RWPE2 (cell line): Measurements from ENCODE around the gene SPINT1.

Source experiments
- ATAC-seq: fragments of 200-7000 bp; cut with Tn5 transposase; 3 replicates; pipeline ENCODE4 v1.9.1; 2021; ENCODE audit warnings: low read depth
- DNase-seq: peaks from one replicate; pipeline ENCODE4 v3.0.0-alpha.2; 2020; ENCODE audit warnings: low spot score
- H3K27ac ChIP-seq: fragments of 450-650 bp; 2 replicates; pipeline ENCODE4 v1.5.1; 2017; ENCODE audit warnings: mild to moderate bottlenecking; ENCODE audit not compliant: poor library complexity, severe bottlenecking
- H3K27me3 ChIP-seq: fragments of 250-450 bp; sonication (Bioruptor Pico); 2 replicates; pipeline ENCODE4 v1.5.1; 2021; ENCODE audit warnings: mild to moderate bottlenecking, moderate library complexity; ENCODE audit not compliant: insufficient read depth, poor library complexity, severe bottlenecking
- H3K36me3 ChIP-seq: fragments of 250-450 bp; sonication (Bioruptor Pico); 2 replicates; pipeline ENCODE4 v1.5.1; 2020; ENCODE audit warnings: low read depth, mild to moderate bottlenecking, moderate library complexity
- H3K4me1 ChIP-seq: fragments of 250-450 bp; sonication (Bioruptor Pico); 2 replicates; pipeline ENCODE4 v1.5.1; 2021; ENCODE audit warnings: mild to moderate bottlenecking, moderate library complexity; ENCODE audit not compliant: insufficient read depth, poor library complexity, severe bottlenecking
- H3K4me3 ChIP-seq: fragments of 250-450 bp; sonication (Bioruptor Pico); 2 replicates; pipeline ENCODE4 v1.5.1; 2021; ENCODE audit warnings: mild to moderate bottlenecking, moderate library complexity; ENCODE audit not compliant: severe bottlenecking
- H3K9me3 ChIP-seq: fragments of 250-450 bp; sonication (Bioruptor Pico); 2 replicates; pipeline ENCODE4 v1.5.1; 2021; ENCODE audit warnings: mild to moderate bottlenecking, moderate library complexity; ENCODE audit not compliant: severe bottlenecking
- CTCF ChIP-seq: fragments of 450-650 bp; IDR thresholded peaks from one replicate; pipeline ENCODE4 v1.5.1; 2017; ENCODE audit warnings: mild to moderate bottlenecking, moderate library complexity; ENCODE audit not compliant: poor library complexity, severe bottlenecking

SPINT1 gene

GRCh38 chr15:40828447-40829036, 15.3 kb upstream of the SPINT1 start, which contains the start of gene PPP1R14D:
PPP1R14D (minus strand) TSS chr15:40828708; CDS start chr15:40828641, 67 bp downstream.
- no peaks in the 10 kb centered on the region for H3K36me3 ChIP-seq
- no peak within 1 kb of the TSS for H3K27ac ChIP-seq
- peak; percentile 15 for TF ChIP-seq CTCF
- ATAC-seq = no peak
- H3K9me3 ChIP-seq = no peaks in the 10 kb centered on the region
- peaks cover 19% of the 10 kb centered on the region for H3K4me1 ChIP-seq
- no peaks in the 10 kb centered on the region for H3K27me3 ChIP-seq
- H3K4me3 ChIP-seq = no peak within 1 kb of the TSS
- no peak for DNase-seq

- no peaks in the 10 kb centered on the region for H3K27me3 ChIP-seq
- no peak overlapping the region for H3K27ac ChIP-seq
- no peak for TF ChIP-seq CTCF
- DNase-seq (no peak), ATAC-seq (no peak)
- H3K36me3 ChIP-seq = no peaks in the 10 kb centered on the region
- H3K4me1 ChIP-seq = peaks cover 13% of the 10 kb centered on the region
- no peaks in the 10 kb centered on the region for H3K9me3 ChIP-seq
- no peak overlapping the region for H3K4me3 ChIP-seq
Observed at GRCh38 chr15:40829115-40829514, 14.7 kb upstream of the SPINT1 start.

- H3K27me3 ChIP-seq = no peaks in the 10 kb centered on the region
- H3K27ac ChIP-seq = no peak overlapping the region
- peaks cover 20% of the 10 kb centered on the region for H3K4me1 ChIP-seq
- H3K4me3 ChIP-seq = no peak overlapping the region
- no peaks in the 10 kb centered on the region for H3K9me3 ChIP-seq
- ATAC-seq = no peak
- no peaks in the 10 kb centered on the region for H3K36me3 ChIP-seq
- no peak for TF ChIP-seq CTCF
- no peak for DNase-seq
Observed at GRCh38 chr15:40830884-40831283, 13.0 kb upstream of the SPINT1 start.

GRCh38 chr15:40831861-40832260, 12.0 kb upstream of the SPINT1 start:
- Histone ChIP-seq H3K27ac (no peak overlapping the region), H3K27me3 (no peaks in the 10 kb centered on the region), H3K36me3 (no peaks in the 10 kb centered on the region), H3K4me1 (peaks cover 20% of the 10 kb centered on the region), H3K4me3 (no peak overlapping the region), H3K9me3 (no peaks in the 10 kb centered on the region)
- DNase-seq (no peak), ATAC-seq (no peak)
- TF ChIP-seq CTCF = no peak

GRCh38 chr15:40832903-40833302, 10.9 kb upstream of the SPINT1 start:
- no peak for TF ChIP-seq CTCF
- DNase-seq = no peak
- peaks cover 20% of the 10 kb centered on the region for H3K4me1 ChIP-seq
- H3K4me3 ChIP-seq = no peak overlapping the region
- no peak for ATAC-seq
- no peaks in the 10 kb centered on the region for H3K27me3 ChIP-seq
- no peaks in the 10 kb centered on the region for H3K9me3 ChIP-seq
- H3K36me3 ChIP-seq = no peaks in the 10 kb centered on the region
- no peak overlapping the region for H3K27ac ChIP-seq
